ENCODE data around the gene PRKG1. TPM values are rescaled to one million over a fixed set of nuclear protein-coding genes. Genes with fewer than 3 reads are reported as not detected.
"Not testable (repeated sequence)": the region's sequence is repeated elsewhere in the genome, so short reads cannot be mapped to it uniquely, and the experiment has no call there.

Gene PRKG1
- total and polyA plus RNA-seq, 2 donors (not counting 1 experiment from before 2014, with no cell fraction given) = not detected

DNA sequence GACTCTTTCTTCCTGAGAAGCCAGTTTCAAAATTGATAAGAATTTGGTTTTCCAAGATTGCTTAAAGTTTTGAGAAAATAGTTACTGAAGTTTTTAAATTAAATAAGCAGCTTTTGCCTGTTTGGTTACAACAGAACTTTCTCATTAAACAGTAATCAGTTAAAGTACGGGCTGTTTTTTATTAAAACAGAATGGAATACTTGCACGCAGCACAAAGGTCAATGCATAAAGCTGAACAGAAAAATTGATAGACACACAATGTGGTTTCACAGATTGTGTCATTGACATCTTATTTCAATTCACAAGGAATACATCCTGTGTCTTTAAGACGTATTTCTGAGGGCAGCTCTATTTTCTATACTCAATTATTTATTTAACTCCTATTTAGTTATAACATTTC is 192.2 kb downstream of the PRKG1 start:
- no peak overlapping the region for H3K9ac ChIP-seq (ENCODE audit: low read length)

GRCh38 chr10:51267980-51268570 is 193.8 kb downstream of the PRKG1 start:
- not testable (repeated sequence) for H3K27ac Mint-ChIP-seq, DNase-seq
- WGBS (ENCODE audit: insufficient coverage) = 87% methylated on average over 6 of the region's 8 CpGs

More for the DNA sequence above, 192.2 kb downstream of the PRKG1 start:
- H3K4me2 ChIP-seq (replicated peaks; ENCODE audit: low read depth, low read length, poor library complexity, severe bottlenecking) = no peak overlapping the region
- no peak overlapping the region for H2AFZ ChIP-seq (ENCODE audit: insufficient read depth, low read depth, low read length, poor library complexity, severe bottlenecking)
- H3K4me1 ChIP-seq (ENCODE audit: control insufficient read depth in 2 of 2, insufficient read depth in 2 of 2, low read length in 2 of 2) = no peaks in the 10 kb centered on the region
- TF ChIP-seq, protein P1, sequence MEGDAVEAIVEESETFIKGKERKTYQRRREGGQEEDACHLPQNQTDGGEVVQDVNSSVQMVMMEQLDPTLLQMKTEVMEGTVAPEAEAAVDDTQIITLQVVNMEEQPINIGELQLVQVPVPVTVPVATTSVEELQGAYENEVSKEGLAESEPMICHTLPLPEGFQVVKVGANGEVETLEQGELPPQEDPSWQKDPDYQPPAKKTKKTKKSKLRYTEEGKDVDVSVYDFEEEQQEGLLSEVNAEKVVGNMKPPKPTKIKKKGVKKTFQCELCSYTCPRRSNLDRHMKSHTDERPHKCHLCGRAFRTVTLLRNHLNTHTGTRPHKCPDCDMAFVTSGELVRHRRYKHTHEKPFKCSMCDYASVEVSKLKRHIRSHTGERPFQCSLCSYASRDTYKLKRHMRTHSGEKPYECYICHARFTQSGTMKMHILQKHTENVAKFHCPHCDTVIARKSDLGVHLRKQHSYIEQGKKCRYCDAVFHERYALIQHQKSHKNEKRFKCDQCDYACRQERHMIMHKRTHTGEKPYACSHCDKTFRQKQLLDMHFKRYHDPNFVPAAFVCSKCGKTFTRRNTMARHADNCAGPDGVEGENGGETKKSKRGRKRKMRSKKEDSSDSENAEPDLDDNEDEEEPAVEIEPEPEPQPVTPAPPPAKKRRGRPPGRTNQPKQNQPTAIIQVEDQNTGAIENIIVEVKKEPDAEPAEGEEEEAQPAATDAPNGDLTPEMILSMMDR (IDR thresholded peaks at IDR 0.05) = no peak
- no peak for TF ChIP-seq EZH2 (IDR thresholded peaks at IDR 0.05; ENCODE audit: borderline replicate concordance, insufficient read depth, low read depth, low read length, poor library complexity, severe bottlenecking)
- no peaks in the 10 kb centered on the region for H4K20me1 ChIP-seq (ENCODE audit: control insufficient read depth, insufficient read depth, low read length, poor library complexity, severe bottlenecking)
- no peaks in the 10 kb centered on the region for H3K36me3 ChIP-seq (replicated peaks in 1 of 2; ENCODE audit: control extremely low read depth in 1 of 2, control insufficient read depth in 1 of 2, extremely low read depth in 1 of 2, insufficient read depth in 2 of 2, low read length in 1 of 2)
- ChIA-PET CTCF (no interaction called here), POLR2A (no interaction called here)
- Mint-ChIP-seq H3K4me1 (no peaks in the 10 kb centered on the region), H3K27me3 (no peaks in the 10 kb centered on the region), H3K9me3 (ENCODE audit: insufficient read depth) (no peaks in the 10 kb centered on the region), H3K27ac (no peak overlapping the region), H3K4me3 (no peak overlapping the region)
- no peak overlapping the region for H3K4me3 ChIP-seq (ENCODE audit: control extremely low read depth in 1 of 5, extremely low read depth in 1 of 5, insufficient read depth in 1 of 5, low read depth in 2 of 5, low read length in 4 of 5)
- no peaks in the 10 kb centered on the region for H3K79me2 ChIP-seq (ENCODE audit: control insufficient read depth, insufficient read depth, low read length)
- no peaks in the 10 kb centered on the region for H3K27me3 ChIP-seq (replicated peaks in 1 of 4; ENCODE audit: control extremely low read depth in 1 of 4, control insufficient read depth in 3 of 4, insufficient read depth in 4 of 4, low read length in 3 of 4)
- no peaks in the 10 kb centered on the region for H3K9me3 ChIP-seq (ENCODE audit: control extremely low read depth in 1 of 3, control insufficient read depth in 2 of 3, insufficient read depth in 1 of 3, low read length in 2 of 3)
- intact Hi-C loops (cut with micrococcal nuclease) = no loop called here
- DNase-seq (no peak), ATAC-seq (ENCODE audit: low read depth) (no peak)
- H3K27ac ChIP-seq (ENCODE audit: low read length in 2 of 2) = no peak overlapping the region
- 100% methylated on average over 1 of the region's 3 CpGs for WGBS (ENCODE audit: insufficient coverage)

More at GRCh38 chr10:51267980-51268570, 193.8 kb downstream of the PRKG1 start:
- H3K9me3 Mint-ChIP-seq (ENCODE audit: insufficient read depth); H3K9me3 ChIP-seq (ENCODE audit: control extremely low read depth in 1 of 3, control insufficient read depth in 2 of 3, insufficient read depth in 1 of 3, low read length in 2 of 3); H3K79me2 ChIP-seq (ENCODE audit: control insufficient read depth, insufficient read depth, low read length); POLR2A ChIA-PET; intact Hi-C loops (cut with micrococcal nuclease); H3K4me2 ChIP-seq (replicated peaks; ENCODE audit: low read depth, low read length, poor library complexity, severe bottlenecking); H3K4me1 ChIP-seq (ENCODE audit: control insufficient read depth in 2 of 2, insufficient read depth in 2 of 2, low read length in 2 of 2); H3K4me3 ChIP-seq (ENCODE audit: control extremely low read depth in 1 of 5, extremely low read depth in 1 of 5, insufficient read depth in 1 of 5, low read depth in 2 of 5, low read length in 4 of 5); H3K27me3 Mint-ChIP-seq; H3K4me3 Mint-ChIP-seq; H3K9ac ChIP-seq (ENCODE audit: low read length); ATAC-seq (ENCODE audit: low read depth); CTCF ChIA-PET; H3K27ac ChIP-seq (ENCODE audit: low read length in 2 of 2); H3K36me3 ChIP-seq (replicated peaks in 1 of 2; ENCODE audit: control extremely low read depth in 1 of 2, control insufficient read depth in 1 of 2, extremely low read depth in 1 of 2, insufficient read depth in 2 of 2, low read length in 1 of 2); H4K20me1 ChIP-seq (ENCODE audit: control insufficient read depth, insufficient read depth, low read length, poor library complexity, severe bottlenecking); H3K27me3 ChIP-seq (replicated peaks in 1 of 4; ENCODE audit: control extremely low read depth in 1 of 4, control insufficient read depth in 3 of 4, insufficient read depth in 4 of 4, low read length in 3 of 4); H3K4me1 Mint-ChIP-seq; H2AFZ ChIP-seq (ENCODE audit: insufficient read depth, low read depth, low read length, poor library complexity, severe bottlenecking): not testable (repeated sequence)

Measured in B cell (primary cell).